Heart left ventricle (tissue), 13 donors: Measurements from ENCODE around the gene EIF4E2.

Source experiments
- CTCF ChIP-seq, 12 donors: fragments of 200-600 bp; sonication (generic) in 4 of 12; IDR thresholded peaks; one replicate each; pipeline versions ENCODE4 v1.5.0 to v1.8.0; 2018 to 2022; ENCODE audit warnings: antibody characterized with exemption in 12 of 12, mild to moderate bottlenecking in 5 of 12
- POLR2A ChIP-seq, 2 donors: fragments of 450-650 bp; IDR thresholded peaks; one replicate each; pipeline ENCODE4 v1.6.1; 2017; ENCODE audit warnings: antibody characterized with exemption in 2 of 2, mild to moderate bottlenecking in 2 of 2, moderate library complexity in 2 of 2
- donor health status: ischemic (EF 13 %, LVEDD 7.1; RV severe dilation, severe dysfunction).
- donor health status: DM: no; HTN: yes; CAD: no.
- donor health status: DM: no; HTN: no; CAD: no.
- donor health status: ischemic (EF 25% LVEDD 6.9; RV normal size, moderate dysfunction).
- donor health status: ischemic (EF 25% LVEDD 5.7; RV mildly dilated, moderate dysfunction).
- donor health status: ischemic (EF 35%, LVEDD 5.7; RV mildly dilated, moderate dysfunction).
- donor health status: nonischemic (EF 11% LVEDD 7.7; RV severe dilation, severe dysfunction).
- donor health status: DM: yes; HTN: yes; CAD: no.
- donor health status: PGD.
- donor health status: ischemic (EF 29% LVEDD 5.4; RV normal size, mild dysfunction).
- donor health status: nonischemic (EF 23%, LVEDD 6.1; RV moderate dilation, normal function).

- TF ChIP-seq CTCF (IDR thresholded peaks at IDR 0.05), result no peak
- no peak for TF ChIP-seq POLR2A (IDR thresholded peaks at IDR 0.05)
Measured at GRCh38 chr2:232533944-232534710, 16.4 kb upstream of the EIF4E2 start.
